GM19468 (cell line): ENCODE data around the gene WNT9A.

ENCODE experiments used
- ATAC-seq: cut with Tn5 transposase; IDR thresholded peaks from one replicate; pipeline ENCODE4 v1.9.1; 2021; ENCODE audit warnings: mild to moderate bottlenecking, moderate library complexity, moderate number of reproducible peaks; ENCODE audit not compliant: unreplicated experiment; ENCODE audit errors: extremely low read depth

WNT9A gene

DNA sequence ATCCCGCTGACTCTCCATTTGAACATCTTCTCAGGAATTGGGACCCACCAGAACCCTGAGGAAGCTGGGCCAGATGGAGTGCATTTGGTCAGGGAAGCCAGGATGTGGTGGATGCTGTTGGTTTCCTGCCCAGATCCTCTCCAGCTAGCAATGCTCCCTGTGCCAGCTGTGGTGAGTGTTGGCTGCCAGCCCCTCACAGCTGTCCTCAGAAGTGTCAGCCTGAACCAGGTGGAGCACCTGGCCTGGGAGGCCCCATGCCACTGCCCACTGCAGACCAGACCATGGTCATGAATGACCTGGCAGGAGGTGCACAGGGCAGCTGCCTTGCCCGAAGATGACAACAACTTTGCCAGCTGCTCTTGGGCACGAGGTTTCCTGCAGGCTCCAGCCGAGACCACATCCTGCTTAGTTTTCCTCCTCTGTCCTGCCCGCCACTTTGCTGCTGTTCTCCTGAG lies 77.9 kb downstream of the WNT9A start:
- ATAC-seq = no peak

GRCh38 chr1:227869279-227869842 lies 78.4 kb downstream of the WNT9A start:
- no peak for ATAC-seq
